H9 (cell line): ENCODE results near the gene CCDC85A. TPM values are rescaled to one million over a fixed set of nuclear protein-coding genes. Genes with fewer than 3 reads are reported as not detected.

ENCODE experiments used
- DNase-seq: peaks from one replicate; pipeline ENCODE4 v3.0.0-alpha.2; 2017
- H2AFZ ChIP-seq: one replicate; pipeline ENCODE4 v1.6.1; 2013; ENCODE audit warnings: mild to moderate bottlenecking, low read length, control low read depth, moderate library complexity
- H2AK5ac ChIP-seq: 2 replicates; pipeline ENCODE4 v1.6.1; 2013; ENCODE audit warnings: low read length, control low read depth, mixed read lengths; ENCODE audit not compliant: insufficient read length
- H2BK120ac ChIP-seq: one replicate; pipeline ENCODE4 v1.6.1; 2013; ENCODE audit warnings: low read depth, mild to moderate bottlenecking, low read length, control low read depth, inconsistent platforms; ENCODE audit not compliant: poor library complexity, severe bottlenecking
- H2BK12ac ChIP-seq: 2 replicates; pipeline ENCODE4 v1.6.1; 2013; ENCODE audit warnings: low read length, control low read depth, mixed read lengths, low read depth; ENCODE audit not compliant: insufficient read length
- H2BK15ac ChIP-seq: 2 replicates; pipeline ENCODE4 v1.6.1; 2013; ENCODE audit warnings: low read depth, low read length, control low read depth
- H2BK20ac ChIP-seq: one replicate; pipeline ENCODE4 v1.6.1; 2013; ENCODE audit warnings: low read depth, mild to moderate bottlenecking, low read length, control low read depth, inconsistent platforms; ENCODE audit not compliant: poor library complexity, severe bottlenecking
- H2BK5ac ChIP-seq: 2 replicates; pipeline ENCODE4 v1.6.1; 2013; ENCODE audit warnings: low read length, control low read depth, mixed read lengths; ENCODE audit not compliant: insufficient read length
- H3K14ac ChIP-seq: 2 replicates; pipeline ENCODE4 v1.6.1; 2013; ENCODE audit warnings: low read length, control low read depth; ENCODE audit not compliant: insufficient read depth
- H3K18ac ChIP-seq: 2 replicates; pipeline ENCODE4 v1.6.1; 2013; ENCODE audit warnings: low read depth, mild to moderate bottlenecking, mixed read lengths, low read length, control low read depth; ENCODE audit not compliant: insufficient read length
- H3K23ac ChIP-seq: 2 replicates; pipeline ENCODE4 v1.6.1; 2013; ENCODE audit warnings: low read length, control low read depth, mixed read lengths, low read depth; ENCODE audit not compliant: insufficient read length
- H3K23me2 ChIP-seq: 2 replicates; pipeline ENCODE4 v1.6.1; 2013; ENCODE audit warnings: low read depth, mild to moderate bottlenecking, mixed read lengths, low read length, control low read depth; ENCODE audit not compliant: insufficient read length, poor library complexity, severe bottlenecking
- H3K27ac ChIP-seq: 2 replicates; pipeline ENCODE4 v1.5.1; 2013; ENCODE audit warnings: low read length, control low read depth, mixed read lengths, low read depth; ENCODE audit not compliant: insufficient read length
- H3K27me3 ChIP-seq: 2 replicates; pipeline ENCODE4 v1.6.1; 2013; ENCODE audit warnings: low read length, control low read depth, inconsistent platforms; ENCODE audit not compliant: insufficient read depth
- H3K4ac ChIP-seq: 2 replicates; pipeline ENCODE4 v1.6.1; 2013; ENCODE audit warnings: low read depth, mild to moderate bottlenecking, control low read depth, inconsistent platforms, low read length, moderate library complexity
- H3K4me1 ChIP-seq: 2 replicates; pipeline ENCODE4 v1.6.1; 2013; ENCODE audit warnings: low read length, control low read depth, inconsistent platforms; ENCODE audit not compliant: insufficient read depth
- H3K4me2 ChIP-seq: 2 replicates; pipeline ENCODE4 v1.6.1; 2013; ENCODE audit warnings: low read length, control low read depth, mixed read lengths; ENCODE audit not compliant: insufficient read length, insufficient read depth
- H3K56ac ChIP-seq: 2 replicates; pipeline ENCODE4 v1.6.1; 2013; ENCODE audit warnings: low read depth, mild to moderate bottlenecking, mixed read lengths, low read length, control low read depth; ENCODE audit not compliant: insufficient read length
- H3K79me1 ChIP-seq: 2 replicates; pipeline ENCODE4 v1.6.1; 2013; ENCODE audit warnings: low read depth, mild to moderate bottlenecking, moderate library complexity, low read length, control low read depth, inconsistent platforms; ENCODE audit not compliant: insufficient read depth, poor library complexity, severe bottlenecking
- H3K79me2 ChIP-seq: 2 replicates; pipeline ENCODE4 v1.6.1; 2013; ENCODE audit warnings: low read length, control low read depth, inconsistent platforms; ENCODE audit not compliant: insufficient read depth
- H3K9ac ChIP-seq: 2 replicates; pipeline ENCODE4 v1.6.1; 2013; ENCODE audit warnings: low read length, control low read depth, mixed read lengths; ENCODE audit not compliant: insufficient read length; ENCODE audit errors: extremely low read depth
- H3K9me3 ChIP-seq: one replicate; pipeline ENCODE4 v1.6.1; 2013; ENCODE audit warnings: low read depth, low read length, inconsistent platforms; ENCODE audit not compliant: control insufficient read depth
- H3T11ph ChIP-seq: one replicate; pipeline ENCODE4 v1.6.1; 2013; ENCODE audit warnings: mild to moderate bottlenecking, low read length, control low read depth, inconsistent platforms
- H4K20me1 ChIP-seq: one replicate; pipeline ENCODE4 v1.6.1; 2013; ENCODE audit not compliant: control insufficient read depth, insufficient read length, insufficient read depth
- H4K5ac ChIP-seq: 2 replicates; pipeline ENCODE4 v1.6.1; 2013; ENCODE audit warnings: low read depth, mild to moderate bottlenecking, mixed read lengths, low read length, control low read depth; ENCODE audit not compliant: insufficient read length
- H4K8ac ChIP-seq: replicated peaks from 2 replicates; pipeline ENCODE4 v1.6.1; 2013; ENCODE audit warnings: low read length, control low read depth, mixed read lengths, low read depth; ENCODE audit not compliant: insufficient read length
- H4K91ac ChIP-seq: 2 replicates; pipeline ENCODE4 v1.6.1; 2013; ENCODE audit warnings: low read depth, mild to moderate bottlenecking, moderate library complexity, mixed read lengths, low read length, control low read depth; ENCODE audit not compliant: insufficient read length
- H3K27ac Mint-ChIP-seq, 3 experiments: 2 replicates in 2 of 3; 3 replicates in 1 of 3; pipeline ENCODE4 v1.8.0; 2020 to 2021; ENCODE audit warnings: mixed read lengths in 3 of 3, mild to moderate bottlenecking in 1 of 3, moderate library complexity in 1 of 3
- H3K27me3 Mint-ChIP-seq: 2 replicates; pipeline ENCODE4 v1.8.0; 2021; ENCODE audit warnings: low read depth, mild to moderate bottlenecking, moderate library complexity, mixed read lengths
- H3K36me3 Mint-ChIP-seq, 3 experiments: 2 replicates in 2 of 3; 3 replicates in 1 of 3; pipeline ENCODE4 v1.8.0; 2020 to 2021; ENCODE audit warnings: low read depth in 3 of 3, mixed read lengths in 3 of 3; ENCODE audit not compliant: insufficient read depth in 1 of 3
- H3K4me1 Mint-ChIP-seq, 2 experiments: 2 replicates each; pipeline ENCODE4 v1.8.0; 2020; ENCODE audit warnings: mixed read lengths in 2 of 2
- H3K4me3 Mint-ChIP-seq, 2 experiments: 2 replicates in 1 of 2; 3 replicates in 1 of 2; pipeline ENCODE4 v1.8.0; 2020 to 2021; ENCODE audit warnings: mild to moderate bottlenecking in 2 of 2, mixed read lengths in 2 of 2, moderate library complexity in 1 of 2
- H3K9me3 Mint-ChIP-seq, 2 experiments: 2 replicates in 1 of 2; 3 replicates in 1 of 2; pipeline ENCODE4 v1.8.0; 2020; ENCODE audit warnings: mild to moderate bottlenecking in 2 of 2, mixed read lengths in 2 of 2, moderate library complexity in 1 of 2
- CTCF ChIP-seq: fragments of 200-600 bp; sonication (generic); conservative IDR thresholded peaks from 3 replicates; pipeline ENCODE4 v1.8.0; 2021; ENCODE audit warnings: antibody characterized with exemption, mild to moderate bottlenecking
- WGBS: extraction: QIAGEN DNeasy Blood & Tissue Kit; methylation state at CpG from one replicate; pipeline ENCODE4 v1.1.7; 2013; ENCODE audit warnings: missing lambda C conversion rate, low lambda C conversion rate, mixed read lengths; ENCODE audit not compliant: insufficient read length; ENCODE audit errors: extremely low coverage; 5-methylcytosine and 5-hydroxymethylcytosine counted together
- total RNA-seq: library from RNA; stranded (reverse); gene quantifications from 2 replicates; pipeline ENCODE4 v1.2.1, GENCODE V29; 2021

The CCDC85A gene
- total RNA-seq, 1 experiment from 2014 or later: 0.17 TPM

GRCh38 chr2:56197816-56198215 is 14.0 kb downstream of the CCDC85A start:
- Mint-ChIP-seq H3K4me3 (no peak overlapping the region), H3K4me1 (no peaks in the 10 kb centered on the region), H3K36me3 (no peaks in the 10 kb centered on the region), H3K27me3 (peaks cover 60% of the 10 kb centered on the region), H3K27ac (no peak overlapping the region), H3K9me3 (no peaks in the 10 kb centered on the region)
- H2BK5ac ChIP-seq: no peak overlapping the region
- no peaks in the 10 kb centered on the region for H3K23me2 ChIP-seq
- no peaks in the 10 kb centered on the region for H3K79me1 ChIP-seq
- no peak overlapping the region for H4K8ac ChIP-seq
- no peaks in the 10 kb centered on the region for H3K27me3 ChIP-seq
- H3K14ac ChIP-seq: no peak overlapping the region
- no peaks in the 10 kb centered on the region for H3K79me2 ChIP-seq
- H3T11ph ChIP-seq: no peak overlapping the region
- H4K20me1 ChIP-seq: no peaks in the 10 kb centered on the region
- no peak overlapping the region for H3K4ac ChIP-seq
- H3K56ac ChIP-seq: no peak overlapping the region
- WGBS: no CpG with 5 or more reads among the region's 7 CpGs
- no peak for TF ChIP-seq CTCF
- H3K4me2 ChIP-seq: no peak overlapping the region
- no peak overlapping the region for H3K9ac ChIP-seq
- H3K23ac ChIP-seq: no peak overlapping the region
- H3K9me3 ChIP-seq: no peaks in the 10 kb centered on the region
- no peak overlapping the region for H3K27ac ChIP-seq
- H2BK12ac ChIP-seq: no peak overlapping the region
- H2AFZ ChIP-seq: no peak overlapping the region
- H4K91ac ChIP-seq: no peak overlapping the region
- H3K4me1 ChIP-seq: no peaks in the 10 kb centered on the region
- H3K18ac ChIP-seq: no peak overlapping the region
- H2BK15ac ChIP-seq: no peak overlapping the region
- no peak for DNase-seq
- no peak overlapping the region for H2BK20ac ChIP-seq
- no peak overlapping the region for H4K5ac ChIP-seq
- no peak overlapping the region for H2BK120ac ChIP-seq
- H2AK5ac ChIP-seq: no peak overlapping the region
